Measurements from ENCODE around the gene ASAP2.

GRCh38 chr2:9359463-9359862 is 152.9 kb downstream of the ASAP2 start:
- no peak for TF ChIP-seq CTCF (optimal IDR thresholded peaks at IDR 0.05 in 1 of 3, IDR thresholded peaks at IDR 0.05 in 1 of 3, conservative IDR thresholded peaks at IDR 0.05 in 1 of 3; ENCODE audit: extremely low read depth in 1 of 3, insufficient read depth in 2 of 3, low read length in 3 of 3)
- TF ChIP-seq EZH2 (IDR thresholded peaks at IDR 0.05; ENCODE audit: low read length): no peak
